Activated CD4-positive, alpha-beta T cell treated with anti-CD3 and anti-CD28 coated beads, Interleukin-2, amount 50 U/mL, for 24 hours (primary cell): Measurements from ENCODE around the gene CAVIN1.
"Not testable (repeated sequence)": the region's sequence is repeated elsewhere in the genome, so short reads cannot be mapped to it uniquely, and the experiment has no call there.

Source experiments
- DNase-seq, 2 donors: peaks; one replicate each; pipeline ENCODE4 v3.0.0-alpha.2; 2020; ENCODE audit warnings: low read depth in 1 of 2, low spot score in 1 of 2

CAVIN1 gene, protein sequence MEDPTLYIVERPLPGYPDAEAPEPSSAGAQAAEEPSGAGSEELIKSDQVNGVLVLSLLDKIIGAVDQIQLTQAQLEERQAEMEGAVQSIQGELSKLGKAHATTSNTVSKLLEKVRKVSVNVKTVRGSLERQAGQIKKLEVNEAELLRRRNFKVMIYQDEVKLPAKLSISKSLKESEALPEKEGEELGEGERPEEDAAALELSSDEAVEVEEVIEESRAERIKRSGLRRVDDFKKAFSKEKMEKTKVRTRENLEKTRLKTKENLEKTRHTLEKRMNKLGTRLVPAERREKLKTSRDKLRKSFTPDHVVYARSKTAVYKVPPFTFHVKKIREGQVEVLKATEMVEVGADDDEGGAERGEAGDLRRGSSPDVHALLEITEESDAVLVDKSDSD

DNA sequence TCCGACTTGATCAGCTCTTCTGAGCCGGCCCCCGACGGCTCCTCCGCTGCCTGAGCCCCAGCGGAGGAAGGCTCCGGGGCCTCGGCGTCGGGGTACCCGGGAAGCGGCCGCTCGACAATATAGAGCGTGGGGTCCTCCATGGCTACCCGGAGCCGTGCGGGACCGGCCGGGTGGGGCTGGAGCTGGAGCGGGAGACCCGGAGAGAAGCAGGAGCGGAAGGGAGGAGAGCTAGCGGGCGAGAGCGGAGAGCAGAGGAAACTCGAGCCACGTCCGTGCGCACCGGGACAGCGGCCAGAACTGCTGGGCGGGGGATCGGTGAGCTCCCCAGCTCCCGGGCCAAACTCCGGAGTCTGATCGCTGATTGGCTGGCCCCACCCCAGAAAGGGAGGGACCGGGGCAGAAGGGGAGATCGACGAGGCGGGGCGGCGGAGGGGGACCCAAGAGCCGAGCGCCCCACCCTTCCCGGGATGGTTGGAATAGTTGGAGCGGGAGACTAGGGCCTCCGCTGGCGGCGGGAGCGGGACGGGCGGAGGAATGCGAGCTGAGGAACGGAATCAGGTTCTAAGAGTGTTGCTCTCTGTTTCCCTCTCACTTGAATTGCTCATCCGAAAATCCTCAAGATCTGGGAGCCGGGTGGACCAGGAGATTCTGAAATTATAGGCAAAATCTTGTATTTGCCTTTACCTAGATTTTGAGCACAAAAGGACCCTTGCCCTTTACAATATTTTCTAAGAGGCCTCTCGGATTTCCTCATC is at the start of gene CAVIN1:
TSS of gene CAVIN1 (minus strand) at position 299 of the 755 bp plus-strand sequence. CDS start at position 140, 159 bp downstream.
- DNase-seq, result no peak

DNA sequence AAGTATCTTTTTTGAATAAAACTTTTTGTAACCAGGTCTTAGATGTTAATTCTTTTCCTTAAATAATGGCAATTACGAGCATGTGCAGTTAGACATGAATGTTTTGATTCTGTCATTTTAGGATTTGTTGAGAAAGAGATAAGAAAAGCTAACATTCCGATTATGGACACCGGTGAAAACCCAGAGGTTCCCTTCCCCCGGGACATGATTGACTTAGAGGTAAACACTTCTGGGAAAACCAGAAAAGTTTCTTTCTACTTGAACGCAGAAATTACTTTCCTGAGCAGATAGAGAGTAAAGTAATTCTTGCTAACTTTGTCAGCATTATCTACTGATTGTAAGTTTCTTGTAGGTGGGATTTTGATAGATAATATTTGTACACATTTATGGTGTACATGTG is 44.8 kb upstream of the CAVIN1 start:
- no peak for DNase-seq

DNA sequence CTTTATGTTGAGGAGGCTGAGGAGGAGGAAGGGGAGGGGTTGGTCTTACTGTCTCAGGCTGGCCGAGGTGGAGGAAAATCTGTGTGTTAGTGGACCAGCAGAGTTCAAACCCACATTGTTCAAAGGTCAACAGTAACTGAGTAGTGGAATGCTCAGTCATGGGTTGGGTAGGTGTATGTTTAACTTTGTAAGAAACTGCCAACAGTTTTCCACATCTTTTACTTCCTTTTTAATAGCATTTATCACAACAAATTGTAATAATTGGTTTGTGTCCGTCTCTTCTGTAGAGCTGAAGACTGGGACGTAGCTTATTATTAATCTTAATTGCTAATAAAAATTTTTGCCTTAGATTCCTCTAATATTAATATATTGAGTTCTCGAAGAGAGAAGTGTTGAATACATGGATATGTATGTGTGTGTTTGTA is 40.9 kb upstream of the CAVIN1 start:
- DNase-seq, result no peak

DNA sequence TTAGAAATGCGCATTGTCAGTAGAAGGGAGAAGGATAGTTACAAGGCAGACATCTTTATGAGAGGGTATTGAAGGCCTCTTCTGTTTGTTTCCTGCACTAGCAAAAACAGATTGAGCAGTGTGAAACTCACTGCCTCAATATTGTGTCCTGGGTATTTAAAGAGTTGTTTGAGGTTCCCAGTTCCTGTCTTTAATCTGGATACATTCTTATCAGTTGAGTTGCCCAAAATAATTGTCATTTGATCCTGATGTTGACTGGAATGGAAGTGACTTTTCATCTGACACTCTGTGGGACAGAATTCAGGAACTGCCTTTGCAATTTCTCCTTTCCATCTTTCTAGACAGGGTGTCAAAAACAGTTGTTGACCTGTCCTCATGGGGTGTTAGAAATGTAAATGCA is 37.3 kb upstream of the CAVIN1 start:
- no peak for DNase-seq

DNA sequence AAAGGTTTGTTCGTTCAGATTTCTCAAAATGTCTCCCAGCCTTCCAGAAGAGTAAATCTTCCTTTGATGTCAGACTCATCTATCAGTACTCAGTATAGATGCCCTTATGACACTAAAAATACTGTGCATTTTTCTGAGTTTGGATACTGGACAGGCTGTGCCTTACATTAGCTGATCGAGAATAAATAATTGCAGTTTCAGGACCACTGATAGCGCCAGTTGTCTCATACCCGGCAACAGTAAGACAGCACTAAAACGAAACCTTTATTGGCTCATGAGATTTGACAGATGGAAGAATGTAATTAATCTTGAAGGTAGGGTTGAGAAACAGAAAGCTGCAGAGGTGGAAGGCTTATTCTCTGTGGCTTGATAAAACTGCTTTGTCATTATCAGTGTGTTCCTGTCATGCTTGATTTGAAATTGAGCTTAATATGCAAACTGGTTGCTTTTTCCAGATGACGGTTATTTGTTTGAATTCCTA is 36.8 kb upstream of the CAVIN1 start:
- peak in 1 of 2 donors; percentile 20 for DNase-seq

DNA sequence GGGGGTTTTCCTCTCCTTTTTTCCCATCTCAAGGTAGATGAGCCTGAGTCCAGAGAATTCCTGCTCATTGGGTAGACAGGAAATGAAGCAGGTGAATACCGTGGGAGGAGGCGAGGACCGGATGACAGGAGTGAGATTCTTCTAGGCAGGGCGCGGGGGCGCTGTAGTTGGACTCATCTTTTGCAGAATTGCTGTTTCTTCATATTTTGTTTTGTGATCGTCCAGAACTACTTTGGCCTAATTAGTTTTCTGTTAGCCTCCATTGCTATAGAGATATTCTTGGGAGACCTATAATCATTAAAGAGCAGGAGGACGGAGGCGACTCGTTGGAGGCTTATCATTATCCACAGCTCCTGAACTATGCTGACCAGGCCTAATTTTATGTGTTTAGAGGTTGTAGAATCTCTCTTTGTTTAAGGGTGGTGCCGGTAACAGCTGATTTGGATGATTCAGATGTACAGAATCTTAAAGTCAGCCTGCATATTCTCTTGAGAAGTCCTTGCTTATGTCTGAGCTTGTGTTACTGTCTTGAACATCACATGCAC is 36.3 kb upstream of the CAVIN1 start:
- no peak for DNase-seq

DNA sequence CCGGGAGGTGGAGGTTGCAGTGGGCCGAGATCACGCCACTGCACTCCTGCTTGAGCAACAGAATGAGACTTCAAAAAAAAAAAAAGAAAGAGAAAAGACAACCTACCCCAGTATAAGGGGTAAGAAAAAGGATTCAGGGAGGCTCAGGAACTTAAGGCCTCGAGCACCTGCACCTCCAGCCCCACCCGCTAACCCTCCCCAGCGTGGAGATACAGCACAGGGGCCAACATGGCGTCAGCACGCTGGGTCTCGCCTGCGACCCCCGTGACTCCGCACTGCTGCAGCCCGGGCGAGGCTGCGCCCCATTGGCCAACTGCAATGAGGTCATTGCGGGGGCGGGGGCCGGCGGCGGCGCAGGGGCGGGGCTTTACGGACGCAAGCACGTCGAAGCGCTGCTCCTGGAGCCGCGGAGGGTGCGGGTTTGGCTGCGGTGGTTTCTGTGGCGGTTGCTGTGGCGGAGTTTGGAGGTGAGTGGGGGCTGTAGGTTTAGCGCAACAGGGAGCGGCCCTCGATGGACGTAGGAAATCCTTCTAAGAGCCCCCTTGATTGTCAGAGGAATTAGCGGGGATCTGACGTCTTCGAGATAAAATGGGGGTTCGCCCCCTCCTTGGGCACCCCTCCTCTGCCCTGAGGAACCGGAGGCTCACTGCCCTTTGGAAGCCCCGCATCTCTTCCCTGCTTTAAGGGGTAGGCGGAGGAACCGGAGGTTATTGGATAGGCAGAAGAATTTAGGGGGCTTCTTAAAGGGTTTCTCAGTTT is 35.6 kb upstream of the CAVIN1 start, which contains the start of gene ATP6V0A1:
TSS of gene ATP6V0A1 (plus strand) at position 382 of the 759 bp plus-strand sequence. CDS start 2,017 bp downstream, outside the sequence.
- peak; percentile 76 to 85 for DNase-seq

DNA sequence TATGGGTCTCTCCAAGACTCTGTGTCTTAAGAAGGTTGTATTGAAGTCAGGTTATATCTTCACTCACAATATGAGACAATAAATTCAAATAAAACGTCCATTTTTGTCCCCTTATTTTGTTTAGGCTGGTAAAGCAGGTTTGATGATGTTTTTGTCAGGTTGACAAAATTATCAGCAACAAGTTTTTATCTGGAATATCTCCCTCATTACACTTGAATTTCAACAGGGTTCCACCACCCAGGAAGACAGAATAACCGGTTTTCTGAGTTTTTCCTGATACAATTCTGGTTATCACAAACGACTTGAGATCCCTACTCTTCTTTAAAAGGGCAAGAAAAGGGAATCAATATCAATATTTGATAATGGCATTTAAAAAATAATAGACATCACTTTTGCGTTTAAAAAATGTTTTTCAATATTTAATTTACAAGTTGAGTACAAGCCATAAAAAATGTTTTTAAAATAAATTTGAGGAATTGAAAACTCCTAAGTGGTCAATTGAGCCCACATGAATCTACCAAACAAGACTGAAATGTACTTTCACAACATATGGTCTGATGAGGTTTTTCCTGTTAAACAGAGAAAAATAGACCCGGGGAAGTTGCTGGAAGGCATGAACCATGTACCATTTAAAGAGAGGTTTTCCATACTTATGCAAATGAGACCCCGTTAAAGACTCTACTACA is 34.2 kb upstream of the CAVIN1 start:
- DNase-seq, result no peak

DNA sequence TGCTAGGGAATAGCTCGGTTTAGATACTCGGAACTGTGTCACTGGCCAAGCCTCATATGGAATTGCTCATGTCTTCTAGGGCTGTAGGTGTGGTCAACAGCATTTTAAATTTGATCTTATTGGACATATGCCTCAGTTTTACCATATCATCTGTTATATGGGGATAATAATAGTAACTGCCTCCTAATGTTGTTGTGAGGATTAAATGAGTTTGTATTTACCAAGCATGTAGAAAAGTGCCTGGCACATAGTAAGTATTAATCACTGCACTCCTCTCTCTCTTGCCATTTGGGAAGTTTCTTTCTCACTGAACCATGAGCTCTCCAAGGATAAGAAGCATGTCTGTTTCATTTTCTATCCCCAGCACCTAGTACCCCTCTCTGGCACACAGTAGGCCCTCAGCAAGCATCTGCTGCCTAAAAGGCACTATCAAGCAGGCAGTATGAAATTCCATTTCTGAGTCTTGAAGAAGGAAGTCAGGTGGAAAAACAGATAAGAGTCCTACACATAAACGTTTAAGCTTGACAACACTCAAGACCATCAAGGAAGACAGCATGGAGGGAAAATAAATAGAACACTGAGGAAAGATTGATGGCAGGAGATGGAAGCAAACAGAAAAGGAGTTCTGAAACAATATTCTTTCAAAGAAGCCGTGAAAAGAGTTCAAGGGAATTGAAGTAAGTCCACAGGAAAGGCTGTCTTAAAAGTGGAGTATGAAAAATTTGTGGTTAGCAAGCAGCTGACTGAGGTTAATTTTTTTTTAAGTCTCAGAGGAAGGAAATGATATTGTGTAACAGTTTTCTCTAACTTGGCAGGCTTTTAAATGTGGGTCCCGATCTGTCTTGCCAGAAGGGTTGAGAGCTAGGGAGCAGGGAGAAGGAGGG is 33.4 kb upstream of the CAVIN1 start:
- DNase-seq, result no peak

DNA sequence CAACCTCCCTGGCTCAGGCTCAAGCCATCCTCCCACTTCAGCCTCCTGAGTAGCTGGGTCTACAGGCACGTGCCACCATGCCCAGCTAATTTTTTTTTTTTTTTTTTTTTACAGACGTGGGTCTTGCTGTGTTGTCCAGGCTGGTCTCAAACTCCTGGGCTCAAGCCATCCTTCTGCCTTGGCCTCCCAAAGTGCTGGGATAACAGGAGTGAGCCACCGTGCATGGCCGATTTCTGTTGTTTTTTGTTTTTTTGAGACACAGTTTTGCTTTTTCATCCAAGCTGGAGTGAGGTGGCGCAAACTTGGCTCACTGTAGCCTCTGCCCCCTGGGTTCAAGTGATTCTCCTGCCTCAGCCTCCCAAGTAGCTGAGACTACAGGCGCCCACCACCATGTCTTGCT is 31.9 kb upstream of the CAVIN1 start:
- not testable (repeated sequence) for DNase-seq

DNA sequence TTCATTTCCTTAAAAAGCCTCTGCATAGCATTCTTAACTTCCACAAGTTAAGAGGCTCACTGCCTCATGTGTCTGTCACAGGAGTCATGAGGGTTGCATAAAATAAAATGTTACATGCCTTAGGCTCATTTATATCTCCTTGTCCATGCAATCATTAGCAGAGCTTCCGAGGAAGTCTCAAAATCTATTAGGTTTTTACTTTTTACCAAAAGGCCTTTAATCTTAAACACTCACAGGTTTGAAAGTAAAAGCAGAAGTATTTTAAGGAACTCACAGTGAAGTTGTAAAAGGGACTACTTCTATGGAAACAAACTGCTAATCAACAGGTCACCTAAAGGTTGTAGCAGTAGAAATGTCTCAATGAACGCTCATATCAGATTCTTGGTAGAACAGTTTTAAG is 30.4 kb upstream of the CAVIN1 start:
- no peak for DNase-seq

DNA sequence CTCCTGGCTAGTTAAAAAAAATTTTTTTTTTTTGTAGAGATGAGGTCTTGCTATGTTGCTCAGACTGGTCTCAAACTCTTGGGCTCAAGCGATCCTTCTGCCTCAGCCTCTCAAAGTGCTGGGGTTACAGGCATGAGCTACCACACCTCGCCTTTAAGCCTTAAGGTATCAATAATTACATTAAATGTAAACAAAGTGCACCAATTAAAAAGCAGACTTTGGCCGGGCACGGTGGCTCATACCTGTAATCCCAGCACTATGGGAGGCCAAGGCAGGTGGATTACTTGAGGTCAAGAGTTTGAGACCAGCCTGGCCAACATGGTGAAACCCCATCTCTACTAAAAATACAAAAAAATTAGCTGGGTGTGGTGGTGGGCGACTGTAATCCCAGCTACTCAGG is 28.2 kb upstream of the CAVIN1 start:
- not testable (repeated sequence) for DNase-seq

DNA sequence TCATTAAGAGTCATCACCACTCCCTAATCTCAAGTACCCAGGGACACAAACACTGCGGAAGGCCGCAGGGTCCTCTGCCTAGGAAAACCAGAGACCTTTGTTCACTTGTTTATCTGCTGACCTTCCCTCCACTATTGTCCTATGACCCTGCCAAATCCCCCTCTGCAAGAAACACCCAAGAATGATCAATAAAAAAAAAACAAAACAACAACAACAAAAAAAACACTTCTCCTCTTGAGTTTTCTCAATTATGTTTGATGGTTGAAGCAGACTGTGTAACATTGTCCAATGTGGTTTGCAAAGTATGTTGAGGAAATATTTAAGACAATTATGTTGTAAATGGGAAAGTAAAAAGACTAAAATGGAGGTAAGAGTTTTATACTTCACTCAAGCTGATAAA is 26.8 kb upstream of the CAVIN1 start:
- not testable (repeated sequence) for DNase-seq

DNA sequence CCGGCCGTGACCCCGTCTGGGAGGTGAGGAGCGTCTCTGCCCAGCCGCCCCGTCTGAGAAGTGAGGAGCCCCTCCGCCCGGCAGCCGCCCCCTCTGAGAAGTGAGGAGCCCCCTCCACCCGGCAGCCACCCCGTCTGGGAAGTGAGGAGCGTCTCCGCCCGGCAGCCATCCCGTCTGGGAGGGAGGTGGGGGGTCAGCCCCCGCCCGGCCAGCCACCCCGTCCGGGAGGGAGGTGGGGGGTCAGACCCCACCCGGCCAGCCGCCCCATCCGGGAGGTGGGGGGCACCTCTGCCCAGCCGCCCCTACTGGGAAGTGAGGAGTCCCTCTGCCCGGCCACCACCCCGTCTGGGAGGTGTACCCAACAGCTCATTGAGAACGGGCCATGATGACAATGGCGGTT is 26.1 kb upstream of the CAVIN1 start:
- DNase-seq, result not testable (repeated sequence)

DNA sequence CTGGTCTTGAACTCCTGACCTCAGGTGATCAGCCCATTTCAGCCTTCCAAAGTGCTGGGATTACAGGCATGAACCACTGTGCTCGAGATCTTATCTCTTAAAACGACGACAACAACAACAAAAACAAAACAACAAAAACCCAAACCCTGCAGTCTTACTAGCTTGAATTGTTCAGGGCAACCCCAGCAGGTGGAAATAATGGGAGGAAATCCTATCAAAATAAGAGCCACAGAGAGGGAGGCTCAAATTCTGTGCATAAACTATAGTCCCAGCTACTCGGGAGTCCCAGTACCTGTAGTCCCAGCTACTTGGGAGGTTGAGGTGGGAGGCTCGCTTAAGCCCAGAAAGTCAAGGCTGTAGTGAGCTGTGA is 19.1 kb upstream of the CAVIN1 start:
- no peak for DNase-seq

DNA sequence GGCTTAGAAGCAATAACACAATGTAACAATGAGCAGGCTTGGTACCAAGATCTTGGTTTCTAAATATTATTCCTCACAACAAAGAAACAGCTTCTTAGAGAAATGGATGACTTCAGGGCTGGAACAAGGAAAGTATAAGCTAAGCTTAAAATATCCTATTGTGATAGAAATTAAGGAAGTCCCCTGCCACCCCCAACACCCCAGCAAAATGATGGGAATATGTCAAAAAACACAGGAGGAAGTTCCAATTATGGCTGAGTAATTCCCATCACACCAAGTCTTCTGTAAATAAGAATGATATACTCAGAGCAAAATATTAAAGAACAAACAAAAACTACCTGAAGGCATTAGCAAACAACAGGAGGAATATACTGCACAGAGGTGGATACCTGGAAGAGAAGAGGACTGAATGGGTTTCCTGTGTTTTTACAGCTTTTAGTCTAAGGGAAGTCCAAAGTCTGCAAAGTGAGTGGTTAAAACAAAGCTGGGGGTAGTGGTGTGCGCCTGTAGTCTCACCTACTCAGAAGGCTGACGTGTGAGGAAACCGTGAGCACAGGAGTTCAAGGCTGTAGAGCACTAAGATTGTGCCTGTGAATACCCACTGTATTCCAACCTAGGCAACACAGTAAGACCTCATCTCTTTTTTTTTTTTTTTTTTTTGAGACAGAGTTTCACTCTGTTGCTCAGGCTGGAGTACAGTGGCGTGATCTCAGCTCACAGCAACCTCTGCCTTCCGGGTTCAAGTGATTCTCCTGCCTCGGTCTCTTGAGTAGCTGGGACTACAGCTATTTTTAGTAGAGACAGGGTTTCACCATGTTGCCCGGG is 18.5 kb upstream of the CAVIN1 start:
- DNase-seq, result no peak

DNA sequence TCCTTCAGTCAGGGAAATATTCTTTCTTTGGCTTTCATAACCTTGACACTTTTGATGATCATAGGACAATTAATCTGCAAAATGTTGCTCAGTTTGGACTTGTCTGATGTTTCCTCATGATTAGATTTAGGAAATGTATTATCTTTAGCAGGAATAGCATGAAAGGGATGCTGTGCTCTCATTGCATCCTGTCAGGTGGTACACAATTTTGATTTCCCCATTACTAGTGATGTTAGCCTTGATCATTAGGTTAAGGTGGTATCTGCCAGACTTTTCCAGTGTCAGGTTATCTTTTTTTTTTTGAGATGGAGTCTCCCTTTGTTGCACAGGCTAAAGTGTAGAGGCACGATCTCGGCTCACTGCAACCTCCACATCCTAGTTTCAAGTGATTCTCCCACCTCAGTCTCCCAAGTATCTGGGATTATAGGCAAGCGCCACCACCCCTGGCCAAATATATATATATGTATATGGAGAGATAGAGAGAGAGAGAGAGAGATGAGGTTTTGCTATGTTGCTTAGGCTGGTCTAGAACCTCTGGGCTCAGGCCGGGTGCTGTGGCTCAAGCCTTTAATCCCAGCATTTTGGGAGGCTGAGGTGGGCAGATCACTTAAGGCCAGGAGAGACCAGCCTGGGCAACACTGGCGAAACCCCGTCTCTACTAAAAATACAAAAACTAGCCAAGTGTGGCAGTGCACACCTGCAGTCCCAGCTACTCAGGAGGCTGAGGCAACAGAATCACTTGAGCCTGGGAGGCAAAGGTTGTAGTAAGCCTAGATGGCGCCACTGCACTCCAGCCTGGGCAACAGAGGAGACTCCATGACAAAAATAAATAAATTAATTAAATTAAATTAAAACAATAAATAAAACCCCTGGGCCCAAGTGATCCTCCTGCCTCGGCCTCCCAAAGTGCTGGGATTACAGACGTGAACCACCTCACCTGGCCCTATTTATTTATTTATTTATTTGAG is 15.8 kb upstream of the CAVIN1 start:
- no peak for DNase-seq

DNA sequence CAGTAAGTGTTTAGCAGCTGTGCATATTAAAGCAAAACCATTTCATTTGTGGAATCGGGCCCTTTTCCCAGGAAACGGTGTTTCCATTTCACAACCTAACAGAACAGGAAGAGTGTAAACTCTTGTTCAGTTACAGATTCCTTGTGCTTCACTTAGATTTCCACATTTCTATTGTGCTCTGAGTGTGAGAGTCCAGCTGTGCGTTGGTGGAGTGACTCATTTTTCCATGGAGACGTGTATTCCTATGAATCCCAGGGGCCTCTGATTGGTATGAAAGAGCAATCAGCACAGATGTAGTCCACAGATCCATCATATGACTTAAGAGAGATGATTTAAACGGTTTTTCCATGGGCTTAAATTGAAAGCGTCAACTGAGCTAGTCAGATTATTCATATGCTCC is 13.3 kb upstream of the CAVIN1 start:
- no peak for DNase-seq
